SK-N-SH treated with all-trans-retinoic acid at 6 μM for 48 hours (cell line): ENCODE data around the gene IKZF3.

Experiments used
- ATAC-seq: fragments of 200-7000 bp; cut with Tn5 transposase; 3 replicates; pipeline ENCODE4 v1.9.1; 2020; ENCODE audit warnings: mild to moderate bottlenecking, moderate library complexity
- ARNTL ChIP-seq: fragments of 450-650 bp; formaldehyde crosslinking; IDR thresholded peaks from 2 replicates; pipeline ENCODE4 v1.5.0; 2020; ENCODE audit warnings: low read depth, mild to moderate bottlenecking, moderate library complexity, borderline replicate concordance
- BACH2 ChIP-seq: fragments of 250-450 bp; sonication (Bioruptor Pico); IDR thresholded peaks from 2 replicates; pipeline ENCODE4 v1.9.0; 2021; ENCODE audit warnings: mild to moderate bottlenecking, borderline replicate concordance
- CREB5 ChIP-seq: fragments of 250-450 bp; sonication (Bioruptor Pico); IDR thresholded peaks from 2 replicates; pipeline ENCODE4 v1.5.1; 2020; ENCODE audit warnings: low read depth, mild to moderate bottlenecking, moderate library complexity
- CSDC2 ChIP-seq: fragments of 250-450 bp; sonication (Bioruptor Pico); IDR thresholded peaks from 2 replicates; pipeline ENCODE4 v1.5.0; 2020; ENCODE audit warnings: mild to moderate bottlenecking, moderate library complexity
- CSRNP3 ChIP-seq: fragments of 250-450 bp; sonication (Bioruptor Pico); IDR thresholded peaks from 2 replicates; pipeline ENCODE4 v1.5.1; 2021; ENCODE audit warnings: mild to moderate bottlenecking, moderate library complexity
- ESRRG ChIP-seq: fragments of 250-450 bp; sonication (Bioruptor Pico); IDR thresholded peaks from 2 replicates; pipeline ENCODE4 v1.6.1; 2021; ENCODE audit warnings: mild to moderate bottlenecking
- GLIS3 ChIP-seq: fragments of 250-450 bp; sonication (Bioruptor Pico); IDR thresholded peaks from 2 replicates; pipeline ENCODE4 v1.5.0; 2020; ENCODE audit warnings: mild to moderate bottlenecking, moderate library complexity
- OSR1 ChIP-seq: fragments of 250-450 bp; sonication (Bioruptor Pico); IDR thresholded peaks from 2 replicates; pipeline ENCODE4 v1.8.0; 2022; ENCODE audit warnings: moderate library complexity, mild to moderate bottlenecking, inconsistent platforms
- PATZ1 ChIP-seq: fragments of 250-450 bp; sonication (Bioruptor Pico); IDR thresholded peaks from 2 replicates; pipeline ENCODE4 v1.8.0; 2020; ENCODE audit warnings: mild to moderate bottlenecking, moderate library complexity, borderline replicate concordance
- POU6F1 ChIP-seq: fragments of 250-450 bp; sonication (Bioruptor Pico); IDR thresholded peaks from 2 replicates; pipeline ENCODE4 v1.8.0; 2021; ENCODE audit warnings: low read depth, mild to moderate bottlenecking, moderate library complexity, borderline replicate concordance
- PPARA ChIP-seq: fragments of 250-450 bp; sonication (Bioruptor Pico); IDR thresholded peaks from 2 replicates; pipeline ENCODE4 v1.5.0; 2020; ENCODE audit warnings: mild to moderate bottlenecking, borderline replicate concordance
- RARB ChIP-seq: fragments of 250-450 bp; sonication (Bioruptor Pico); IDR thresholded peaks from 2 replicates; pipeline ENCODE4 v1.8.0; 2021; ENCODE audit warnings: mild to moderate bottlenecking, moderate library complexity
- SNAI2 ChIP-seq: fragments of 250-450 bp; sonication (Bioruptor Pico); IDR thresholded peaks from 2 replicates; pipeline ENCODE4 v1.5.0; 2020; ENCODE audit warnings: mild to moderate bottlenecking, moderate library complexity
- TCF4 ChIP-seq: fragments of 250-450 bp; sonication (Bioruptor Pico); IDR thresholded peaks from 2 replicates; pipeline ENCODE4 v1.8.0; 2021; ENCODE audit warnings: mild to moderate bottlenecking, moderate library complexity, borderline replicate concordance
- ZC3H10 ChIP-seq: fragments of 250-450 bp; sonication (Bioruptor Pico); IDR thresholded peaks from 2 replicates; pipeline ENCODE4 v1.5.1; 2021; ENCODE audit warnings: mild to moderate bottlenecking, moderate library complexity
- ZFP3 ChIP-seq: fragments of 250-450 bp; sonication (Bioruptor Pico); IDR thresholded peaks from 2 replicates; pipeline ENCODE4 v1.5.0; 2020; ENCODE audit warnings: mild to moderate bottlenecking, moderate library complexity
- ZFP30 ChIP-seq: fragments of 450-650 bp; formaldehyde crosslinking; IDR thresholded peaks from 2 replicates; pipeline ENCODE4 v1.5.0; 2022; ENCODE audit warnings: mild to moderate bottlenecking, moderate library complexity
- ZNF565 ChIP-seq: fragments of 450-650 bp; formaldehyde crosslinking; conservative IDR thresholded peaks from 2 replicates; pipeline ENCODE4 v1.5.0; 2020; ENCODE audit warnings: low read depth, mild to moderate bottlenecking, moderate library complexity
- ZNF70 ChIP-seq: fragments of 450-650 bp; formaldehyde crosslinking; IDR thresholded peaks from 2 replicates; pipeline ENCODE4 v1.5.0; 2020; ENCODE audit warnings: mild to moderate bottlenecking, moderate library complexity
- ZNF8 ChIP-seq: fragments of 450-650 bp; formaldehyde crosslinking; IDR thresholded peaks from 2 replicates; pipeline ENCODE4 v1.5.0; 2020; ENCODE audit warnings: mild to moderate bottlenecking, moderate library complexity

The IKZF3 gene

GRCh38 chr17:39809221-39809620, 54.9 kb downstream of the IKZF3 start:
- no peak for ATAC-seq
- TF ChIP-seq CREB5 (CRISPR knock-in tag) = no peak
- no peak for TF ChIP-seq PATZ1 (CRISPR knock-in tag)
- TF ChIP-seq CSRNP3 (CRISPR knock-in tag) = no peak
- no peak for TF ChIP-seq ZFP3
- no peak for TF ChIP-seq ZNF70 (CRISPR knock-in tag)
- TF ChIP-seq ESRRG (CRISPR knock-in tag) = no peak
- no peak for TF ChIP-seq RARB (CRISPR knock-in tag)
- TF ChIP-seq PPARA (CRISPR knock-in tag) = no peak
- no peak for TF ChIP-seq ZNF8 (CRISPR knock-in tag)
- no peak for TF ChIP-seq CSDC2 (CRISPR knock-in tag)

GRCh38 chr17:39808409-39808997, 55.6 kb downstream of the IKZF3 start:
- TF ChIP-seq CSRNP3 (CRISPR knock-in tag) (no peak), BACH2 (CRISPR knock-in tag) (no peak), ZNF8 (CRISPR knock-in tag) (no peak), TCF4 (CRISPR knock-in tag) (no peak), CSDC2 (CRISPR knock-in tag) (no peak), CREB5 (CRISPR knock-in tag) (no peak), GLIS3 (CRISPR knock-in tag) (no peak), ZNF565 (CRISPR knock-in tag) (no peak), OSR1 (CRISPR knock-in tag) (no peak), SNAI2 (CRISPR knock-in tag) (no peak), ZFP30 (no peak), POU6F1 (CRISPR knock-in tag) (no peak), PATZ1 (CRISPR knock-in tag) (no peak), ZC3H10 (CRISPR knock-in tag) (no peak), ZNF70 (CRISPR knock-in tag) (no peak), ARNTL (CRISPR knock-in tag) (no peak)
- ATAC-seq = no peak
